ENCODE results near the gene LRRC3.
"Not testable (repeated sequence)": the region's sequence is repeated elsewhere in the genome, so short reads cannot be mapped to it uniquely, and the experiment has no call there.

Gene LRRC3, protein sequence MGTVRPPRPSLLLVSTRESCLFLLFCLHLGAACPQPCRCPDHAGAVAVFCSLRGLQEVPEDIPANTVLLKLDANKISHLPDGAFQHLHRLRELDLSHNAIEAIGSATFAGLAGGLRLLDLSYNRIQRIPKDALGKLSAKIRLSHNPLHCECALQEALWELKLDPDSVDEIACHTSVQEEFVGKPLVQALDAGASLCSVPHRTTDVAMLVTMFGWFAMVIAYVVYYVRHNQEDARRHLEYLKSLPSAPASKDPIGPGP

DNA sequence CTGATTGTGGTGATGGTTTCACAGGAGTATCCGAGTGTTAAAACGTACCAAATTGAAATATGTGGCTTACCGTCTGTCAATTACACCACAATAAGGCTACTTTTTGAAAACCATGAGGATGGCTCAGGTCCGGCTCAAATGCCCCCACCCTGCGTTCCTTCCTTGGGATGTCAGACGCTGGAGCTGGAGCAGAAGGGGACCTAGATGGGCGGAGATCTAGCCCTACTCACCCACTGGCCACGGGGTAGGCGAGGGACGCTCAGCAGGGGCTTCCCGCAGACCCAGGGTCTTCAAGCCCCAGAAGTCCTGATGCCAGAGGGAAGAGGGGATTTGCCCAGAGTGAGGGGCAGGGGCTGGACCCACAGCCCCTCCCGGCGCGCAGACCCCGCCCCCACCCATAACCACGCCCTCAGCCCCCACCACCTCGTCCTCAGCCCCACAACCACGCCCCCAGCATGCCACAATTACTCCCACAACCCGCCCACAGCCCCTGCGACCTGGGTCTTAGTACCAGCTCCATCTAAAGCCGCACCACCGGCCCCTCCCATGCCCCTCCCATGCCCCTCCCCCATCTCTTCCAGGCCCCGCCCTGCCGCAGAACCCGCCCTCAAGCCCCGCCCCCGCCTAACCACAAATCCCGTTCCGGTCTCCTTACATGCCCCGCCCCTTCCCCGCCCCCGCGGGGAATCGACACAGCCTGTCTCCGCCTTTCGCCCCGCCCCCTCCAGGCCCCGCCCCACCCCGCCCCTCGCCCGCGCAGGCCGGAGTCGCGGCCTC lies at the start of gene LRRC3:
Gene LRRC3 (plus strand): TSS at position 764 of the 777 bp plus-strand sequence. CDS start 1,135 bp downstream, outside the sequence.
- DNase-seq = no peak

DNA sequence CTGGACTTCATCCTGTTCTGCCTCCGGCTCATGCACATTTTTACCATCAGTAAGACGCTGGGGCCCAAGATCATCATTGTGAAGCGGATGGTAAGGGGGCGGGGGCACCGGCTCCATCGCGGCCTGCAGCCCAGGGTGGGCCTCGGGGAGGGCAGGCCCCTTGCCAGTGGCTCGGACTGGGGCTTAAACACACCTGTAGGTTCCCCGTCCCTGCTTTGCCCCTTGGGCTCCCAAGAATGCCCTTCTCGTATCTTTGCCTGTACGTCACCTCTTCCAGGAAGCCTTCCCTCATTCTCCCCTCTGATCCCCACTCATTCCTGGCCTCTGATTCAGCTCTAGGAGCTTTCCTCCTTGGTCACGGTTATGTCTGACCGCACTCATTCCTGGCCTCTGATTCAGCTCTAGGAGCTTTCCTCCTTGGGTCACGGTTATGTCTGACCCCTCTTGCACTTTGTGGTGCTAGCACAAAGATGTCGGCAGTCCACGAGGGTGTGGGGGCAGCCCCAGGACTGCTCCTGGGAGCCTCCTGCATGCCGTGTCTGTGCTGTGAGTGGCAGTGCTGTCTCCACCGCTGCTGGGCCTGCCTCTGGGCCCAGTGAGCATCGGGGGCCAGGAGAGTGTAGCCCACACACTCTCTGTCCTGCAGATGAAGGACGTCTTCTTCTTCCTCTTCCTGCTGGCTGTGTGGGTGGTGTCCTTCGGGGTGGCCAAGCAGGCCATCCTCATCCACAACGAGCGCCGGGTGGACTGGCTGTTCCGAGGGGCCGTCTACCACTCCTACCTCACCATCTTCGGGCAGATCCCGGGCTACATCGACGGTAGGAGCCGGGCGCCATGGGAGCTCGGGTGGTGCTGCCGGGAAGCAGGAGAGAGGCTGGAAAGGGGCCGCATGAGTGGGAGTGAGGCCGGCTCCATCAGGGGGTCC lies 49.1 kb upstream of the LRRC3 start:
- no peak for DNase-seq

- DNase-seq = no peak
These were observed 48.4 kb upstream of the LRRC3 start for GRCh38 chr21:44406953-44407352.

- DNase-seq = no peak
These were observed 47.8 kb upstream of the LRRC3 start for GRCh38 chr21:44407493-44407892.

- no peak for DNase-seq
These were observed 47.1 kb upstream of the LRRC3 start for GRCh38 chr21:44408226-44408625.

GRCh38 chr21:44413566-44414290 lies 41.6 kb upstream of the LRRC3 start:
- no peak for DNase-seq

DNA sequence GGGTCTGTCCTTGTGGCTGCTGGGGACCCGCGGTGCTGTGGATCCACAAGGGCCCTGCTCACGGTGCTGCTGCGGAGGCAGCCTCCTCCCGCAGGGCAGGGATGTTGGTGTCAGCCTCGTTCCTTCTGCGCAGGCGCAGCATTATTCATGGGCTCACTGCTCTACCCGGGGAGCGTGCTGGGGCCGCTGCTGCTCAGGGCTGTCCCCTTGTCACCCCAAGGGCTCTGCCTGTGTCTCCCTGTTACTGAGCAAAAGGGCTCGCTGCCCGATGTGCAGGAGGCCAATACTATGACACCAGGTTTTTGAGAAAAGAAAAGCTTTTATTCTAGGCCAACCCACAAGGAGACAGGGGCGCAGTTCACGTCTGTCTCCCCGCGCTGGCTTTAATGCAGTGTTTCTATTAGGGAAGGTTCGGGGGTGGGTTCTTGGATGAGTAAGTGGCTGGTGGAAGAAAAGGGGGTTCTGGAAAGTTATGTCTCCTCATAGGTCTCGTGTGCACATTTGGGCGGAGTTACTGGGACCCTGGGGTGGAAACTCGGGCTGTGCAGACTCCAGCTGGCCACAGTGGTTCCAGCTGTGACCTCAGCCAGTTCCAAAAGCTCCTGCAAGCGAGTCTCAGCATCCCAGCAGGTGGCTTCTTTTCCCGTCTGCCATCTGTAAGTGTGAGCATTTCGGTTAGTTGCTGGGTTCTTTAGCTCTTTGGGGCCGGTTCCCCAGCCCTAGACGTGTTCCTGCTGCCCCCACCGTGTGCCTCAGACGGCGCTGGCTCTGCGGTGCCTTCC lies 40.8 kb upstream of the LRRC3 start:
- no peak for DNase-seq

DNA sequence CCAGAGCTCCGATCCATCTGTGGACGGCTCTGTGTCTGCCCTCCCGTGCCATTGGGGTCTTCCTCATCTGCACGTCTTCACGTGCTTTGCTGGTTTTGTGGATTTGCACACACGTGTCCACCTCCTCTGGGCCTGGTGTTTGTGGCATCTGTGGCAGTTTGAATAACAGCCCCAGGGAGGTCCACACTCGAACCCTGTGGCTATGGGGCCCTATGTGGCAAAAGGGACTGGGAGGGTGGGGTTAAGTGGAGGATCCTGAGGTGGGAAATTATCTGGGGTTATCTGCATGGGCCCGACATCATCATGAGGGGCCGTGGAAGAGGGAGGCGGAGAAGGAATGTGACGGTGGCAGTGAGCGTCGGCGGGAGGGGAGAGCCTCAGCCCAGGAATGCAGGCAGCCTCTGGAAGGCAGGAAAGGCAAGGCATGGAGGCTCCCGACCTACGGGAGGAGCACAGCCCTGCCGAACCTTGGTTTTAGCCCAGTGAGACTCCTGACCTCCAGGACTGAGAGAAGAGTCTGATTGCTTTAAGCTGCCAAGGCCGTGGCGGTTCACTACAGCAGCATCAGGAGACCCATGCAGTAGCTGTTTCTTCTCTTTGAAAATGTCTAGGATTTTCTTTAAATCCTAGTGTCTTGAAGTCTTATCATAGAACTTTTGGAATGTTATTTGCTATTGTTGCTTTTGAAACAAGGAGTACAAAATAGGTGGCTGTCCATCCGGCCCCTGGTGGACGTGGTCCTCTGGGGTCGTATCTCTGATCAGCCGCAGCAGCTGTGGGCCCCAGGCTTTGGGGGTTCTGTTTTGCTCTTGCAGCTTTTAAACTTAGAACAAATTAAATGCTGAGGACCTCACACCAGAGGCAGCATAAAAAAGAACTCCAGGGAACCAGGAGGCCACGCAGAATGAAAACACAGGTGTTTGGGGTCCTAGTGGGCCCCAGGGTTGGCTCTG lies 40.0 kb upstream of the LRRC3 start:
- no peak for DNase-seq

DNA sequence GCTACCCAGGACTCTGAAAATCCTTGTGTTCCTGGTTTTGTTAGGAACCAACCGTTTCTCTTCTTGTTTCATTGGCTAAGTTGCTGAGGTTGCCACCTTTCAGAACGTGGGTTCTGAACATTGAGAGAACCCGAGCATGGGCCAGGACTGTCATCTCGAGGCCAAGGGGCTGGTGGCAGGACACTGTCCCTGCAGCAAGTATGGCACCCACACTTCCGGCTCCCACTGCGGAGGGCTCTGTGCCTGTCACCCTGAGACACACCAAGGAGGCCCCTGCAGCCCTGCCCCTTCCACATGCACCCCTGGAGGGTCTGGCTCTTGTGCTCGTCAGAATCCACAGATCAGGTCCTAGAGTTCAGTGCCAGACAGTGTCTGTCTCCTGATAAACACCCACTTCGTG lies 39.1 kb upstream of the LRRC3 start:
- DNase-seq = no peak

DNA sequence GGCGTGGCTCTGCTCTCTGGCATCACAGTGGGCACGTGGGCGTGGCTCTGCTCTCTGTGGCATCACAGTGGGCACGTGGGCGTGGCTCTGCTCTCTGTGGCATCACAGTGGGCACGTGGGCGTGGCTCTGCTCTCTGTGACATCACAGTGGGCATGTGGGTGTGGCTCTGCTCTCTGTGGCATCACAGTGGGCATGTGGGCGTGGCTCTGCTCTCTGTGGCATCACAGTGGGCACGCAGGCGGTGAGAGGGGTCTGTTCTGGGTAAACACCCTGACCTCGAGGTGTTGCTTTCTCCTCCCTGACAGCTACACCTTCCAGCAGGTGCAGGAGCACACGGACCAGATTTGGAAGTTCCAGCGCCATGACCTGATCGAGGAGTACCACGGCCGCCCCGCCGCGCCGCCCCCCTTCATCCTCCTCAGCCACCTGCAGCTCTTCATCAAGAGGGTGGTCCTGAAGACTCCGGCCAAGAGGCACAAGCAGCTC lies 37.6 kb upstream of the LRRC3 start:
- not testable (repeated sequence) for DNase-seq

DNA sequence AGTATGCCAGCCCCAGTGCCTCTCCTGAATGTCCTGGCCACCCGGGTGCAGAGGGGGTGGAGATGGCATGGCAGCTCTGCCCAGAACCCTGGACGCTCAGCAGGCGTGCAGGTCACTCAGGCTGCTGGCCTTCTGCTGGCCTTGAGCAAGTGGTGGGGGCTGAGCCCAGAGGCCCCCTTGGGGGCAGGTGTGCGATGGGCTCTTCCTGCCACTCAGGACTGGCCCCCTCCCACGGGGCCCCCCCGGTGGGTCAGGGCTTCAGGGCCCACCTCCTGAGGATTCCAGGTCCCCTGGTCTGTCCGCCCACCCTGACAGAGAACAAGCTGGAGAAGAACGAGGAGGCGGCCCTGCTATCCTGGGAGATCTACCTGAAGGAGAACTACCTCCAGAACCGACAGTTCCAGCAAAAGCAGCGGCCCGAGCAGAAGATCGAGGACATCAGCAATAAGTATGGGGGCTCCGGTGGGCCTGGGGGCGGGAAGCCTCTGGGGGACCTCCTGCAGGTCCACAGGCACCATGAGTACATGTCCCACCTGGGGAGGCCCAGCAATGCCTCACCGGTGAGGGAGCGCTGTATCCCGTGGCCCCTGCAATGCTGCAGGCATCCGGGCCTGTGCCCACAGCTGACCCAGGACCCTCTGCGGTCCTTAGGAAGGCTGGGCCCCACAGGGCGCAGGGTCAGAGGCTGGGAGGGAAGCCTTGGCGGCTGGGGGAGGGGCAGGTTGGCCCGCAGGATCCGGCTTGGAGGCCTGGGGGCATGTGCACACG lies 37.0 kb upstream of the LRRC3 start:
- DNase-seq = no peak

- DNase-seq = no peak
These were observed 36.5 kb upstream of the LRRC3 start for GRCh38 chr21:44418876-44419230.

DNA sequence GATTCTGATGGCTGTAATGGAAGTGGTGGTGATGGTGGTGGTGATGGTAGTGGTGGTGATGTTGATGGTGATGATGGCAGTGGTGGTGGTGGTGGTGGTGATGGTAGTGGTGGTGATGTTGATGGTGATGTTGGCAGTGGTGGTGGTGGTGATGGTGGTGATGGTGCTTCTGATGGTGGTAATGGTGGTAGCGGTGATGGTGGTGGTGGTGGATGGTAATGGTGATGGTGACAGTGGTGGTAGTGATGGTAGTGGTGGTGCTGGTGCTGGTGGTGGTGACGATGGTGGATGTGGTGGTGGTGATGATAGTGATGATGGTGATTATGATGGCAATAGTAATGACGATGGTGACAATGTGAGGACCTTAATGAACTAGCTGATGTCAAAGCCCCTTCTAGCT lies 35.6 kb upstream of the LRRC3 start:
- no peak for DNase-seq

DNA sequence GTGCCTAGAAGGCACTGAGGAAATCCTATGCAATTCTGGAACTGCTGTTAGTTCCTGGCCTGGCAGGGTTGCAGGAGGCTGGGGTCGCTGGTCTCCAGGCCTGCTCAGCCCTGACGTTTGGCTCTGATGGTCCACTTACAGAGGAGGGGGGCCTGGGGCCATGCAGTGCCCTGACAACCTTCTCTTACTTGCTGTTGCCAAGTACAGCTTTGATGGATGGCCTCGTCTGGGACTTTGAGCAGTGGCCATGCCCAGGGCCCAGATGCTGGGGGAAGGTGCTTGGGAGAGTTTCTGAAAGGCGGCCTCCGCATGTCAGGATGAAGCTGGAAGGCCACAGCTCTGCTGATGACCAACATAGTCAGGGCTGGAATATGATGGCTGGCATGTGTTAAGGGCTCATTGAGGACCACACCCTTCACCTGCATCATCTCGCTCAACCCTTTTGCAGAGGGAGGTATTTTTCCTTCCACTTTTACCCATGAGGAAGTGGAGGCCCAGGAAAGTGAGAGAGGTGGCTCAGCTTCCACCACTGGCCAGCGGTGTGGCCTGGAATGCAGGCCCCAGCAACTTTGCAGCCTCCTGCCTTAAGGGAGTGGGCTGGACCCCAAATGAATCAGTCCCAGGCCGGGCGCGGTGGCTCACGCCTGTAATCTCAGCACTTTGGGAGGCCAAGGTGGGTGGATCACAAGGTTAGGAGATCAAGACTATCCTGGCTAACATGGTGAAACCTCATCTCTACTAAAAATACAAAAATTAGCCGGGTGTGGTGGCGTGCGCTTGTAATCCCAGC lies 34.7 kb upstream of the LRRC3 start:
- no peak for DNase-seq

DNA sequence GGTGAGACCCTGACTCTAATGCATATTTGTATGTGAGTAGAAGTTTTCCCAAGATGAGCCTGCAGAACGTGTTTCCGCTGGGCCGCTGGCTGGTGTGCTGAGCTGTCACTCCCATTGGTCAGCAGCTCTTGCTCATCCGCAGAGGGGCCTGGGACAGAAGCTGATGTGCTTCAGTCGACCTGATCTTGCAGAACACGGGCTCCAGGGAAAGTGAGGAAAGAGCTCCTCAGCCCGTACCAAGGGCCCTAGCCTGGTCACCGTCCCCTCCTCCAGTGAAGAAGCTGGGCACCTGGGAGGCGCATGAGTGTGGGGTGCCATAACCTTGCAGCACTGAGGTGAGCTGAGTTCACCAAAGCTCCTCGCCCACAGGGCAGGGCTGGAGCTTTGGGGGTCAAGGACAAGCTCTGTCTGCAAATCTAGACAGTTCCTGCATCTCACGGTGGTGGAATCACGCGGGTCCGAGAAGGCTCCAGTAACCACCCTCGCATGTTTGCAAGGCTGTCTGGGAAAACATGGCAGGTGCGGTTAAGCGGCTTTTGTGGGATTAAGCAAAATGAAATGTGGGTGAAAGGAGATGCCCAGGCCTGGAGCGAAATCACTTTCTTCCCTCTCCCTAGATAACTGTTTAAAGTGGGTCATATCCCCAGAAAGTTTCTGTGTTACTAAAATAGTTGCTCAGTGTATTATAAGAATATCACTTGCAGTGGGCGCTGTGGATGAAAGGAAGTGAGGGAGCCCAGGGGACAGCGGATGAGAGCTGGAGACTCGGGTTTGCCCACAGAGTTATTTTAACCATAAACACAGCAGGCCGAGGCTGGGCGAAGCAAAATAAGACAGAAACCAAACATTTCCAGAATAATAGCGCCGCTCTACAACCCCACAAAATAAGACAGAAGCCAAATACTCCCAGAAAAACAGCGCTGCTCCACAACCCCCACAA lies 33.1 kb upstream of the LRRC3 start:
- DNase-seq = no peak

GRCh38 chr21:44423312-44423821 lies 31.9 kb upstream of the LRRC3 start:
- no peak for DNase-seq

GRCh38 chr21:44423941-44424607 lies 31.2 kb upstream of the LRRC3 start:
- DNase-seq = no peak
